ENCODE measurements around the gene STIL. TPM values are rescaled to one million over a fixed set of nuclear protein-coding genes. Genes with fewer than 3 reads are reported as not detected.
A peak's percentile ranks its signal among the peaks of the same experiment; 100 is the strongest.

The STIL gene
- total RNA-seq, 1 experiment from 2014 or later, result 29.7 TPM

GRCh38 chr1:47233186-47233585 lies 80.8 kb downstream of the STIL start:
- ChIA-PET CTCF (interaction anchor here (0.9 to 1.6 kb wide), 5 partner anchors 30 to 203 kb away, joined by 4 to 9 read pairs (median 5); no protein-coding TSS in a partner anchor), POLR2A (no interaction called here)
- ATAC-seq (no peak), DNase-seq (ENCODE audit: low spot score) (no peak)
- Mint-ChIP-seq H3K4me3 (peak overlapping the region; percentile 62; the same call in 1 of the 2 replicates), H3K4me1 (peaks cover 51% of the 10 kb centered on the region), H3K36me3 (no peaks in the 10 kb centered on the region), H3K9me3 (no peaks in the 10 kb centered on the region), H3K27ac (no peak overlapping the region), H3K27me3 (ENCODE audit: low read depth) (peaks cover 100% of the 10 kb centered on the region)
- TF ChIP-seq, protein P1, sequence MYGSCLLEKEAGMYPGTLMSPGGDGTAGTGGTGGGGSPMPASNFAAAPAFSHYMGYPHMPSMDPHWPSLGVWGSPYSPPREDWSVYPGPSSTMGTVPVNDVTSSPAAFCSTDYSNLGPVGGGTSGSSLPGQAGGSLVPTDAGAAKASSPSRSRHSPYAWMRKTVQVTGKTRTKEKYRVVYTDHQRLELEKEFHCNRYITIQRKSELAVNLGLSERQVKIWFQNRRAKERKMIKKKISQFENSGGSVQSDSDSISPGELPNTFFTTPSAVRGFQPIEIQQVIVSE (CRISPR knock-in tag; IDR thresholded peaks at IDR 0.05; ENCODE audit: borderline replicate concordance), result no peak
- TF ChIP-seq, protein P2, sequence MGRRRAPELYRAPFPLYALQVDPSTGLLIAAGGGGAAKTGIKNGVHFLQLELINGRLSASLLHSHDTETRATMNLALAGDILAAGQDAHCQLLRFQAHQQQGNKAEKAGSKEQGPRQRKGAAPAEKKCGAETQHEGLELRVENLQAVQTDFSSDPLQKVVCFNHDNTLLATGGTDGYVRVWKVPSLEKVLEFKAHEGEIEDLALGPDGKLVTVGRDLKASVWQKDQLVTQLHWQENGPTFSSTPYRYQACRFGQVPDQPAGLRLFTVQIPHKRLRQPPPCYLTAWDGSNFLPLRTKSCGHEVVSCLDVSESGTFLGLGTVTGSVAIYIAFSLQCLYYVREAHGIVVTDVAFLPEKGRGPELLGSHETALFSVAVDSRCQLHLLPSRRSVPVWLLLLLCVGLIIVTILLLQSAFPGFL (CRISPR knock-in tag; IDR thresholded peaks at IDR 0.05; ENCODE audit: borderline replicate concordance), result no peak
- TF ChIP-seq, protein P3, sequence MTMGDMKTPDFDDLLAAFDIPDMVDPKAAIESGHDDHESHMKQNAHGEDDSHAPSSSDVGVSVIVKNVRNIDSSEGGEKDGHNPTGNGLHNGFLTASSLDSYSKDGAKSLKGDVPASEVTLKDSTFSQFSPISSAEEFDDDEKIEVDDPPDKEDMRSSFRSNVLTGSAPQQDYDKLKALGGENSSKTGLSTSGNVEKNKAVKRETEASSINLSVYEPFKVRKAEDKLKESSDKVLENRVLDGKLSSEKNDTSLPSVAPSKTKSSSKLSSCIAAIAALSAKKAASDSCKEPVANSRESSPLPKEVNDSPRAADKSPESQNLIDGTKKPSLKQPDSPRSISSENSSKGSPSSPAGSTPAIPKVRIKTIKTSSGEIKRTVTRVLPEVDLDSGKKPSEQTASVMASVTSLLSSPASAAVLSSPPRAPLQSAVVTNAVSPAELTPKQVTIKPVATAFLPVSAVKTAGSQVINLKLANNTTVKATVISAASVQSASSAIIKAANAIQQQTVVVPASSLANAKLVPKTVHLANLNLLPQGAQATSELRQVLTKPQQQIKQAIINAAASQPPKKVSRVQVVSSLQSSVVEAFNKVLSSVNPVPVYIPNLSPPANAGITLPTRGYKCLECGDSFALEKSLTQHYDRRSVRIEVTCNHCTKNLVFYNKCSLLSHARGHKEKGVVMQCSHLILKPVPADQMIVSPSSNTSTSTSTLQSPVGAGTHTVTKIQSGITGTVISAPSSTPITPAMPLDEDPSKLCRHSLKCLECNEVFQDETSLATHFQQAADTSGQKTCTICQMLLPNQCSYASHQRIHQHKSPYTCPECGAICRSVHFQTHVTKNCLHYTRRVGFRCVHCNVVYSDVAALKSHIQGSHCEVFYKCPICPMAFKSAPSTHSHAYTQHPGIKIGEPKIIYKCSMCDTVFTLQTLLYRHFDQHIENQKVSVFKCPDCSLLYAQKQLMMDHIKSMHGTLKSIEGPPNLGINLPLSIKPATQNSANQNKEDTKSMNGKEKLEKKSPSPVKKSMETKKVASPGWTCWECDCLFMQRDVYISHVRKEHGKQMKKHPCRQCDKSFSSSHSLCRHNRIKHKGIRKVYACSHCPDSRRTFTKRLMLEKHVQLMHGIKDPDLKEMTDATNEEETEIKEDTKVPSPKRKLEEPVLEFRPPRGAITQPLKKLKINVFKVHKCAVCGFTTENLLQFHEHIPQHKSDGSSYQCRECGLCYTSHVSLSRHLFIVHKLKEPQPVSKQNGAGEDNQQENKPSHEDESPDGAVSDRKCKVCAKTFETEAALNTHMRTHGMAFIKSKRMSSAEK (CRISPR knock-in tag; IDR thresholded peaks at IDR 0.05; ENCODE audit: borderline replicate concordance), result no peak
- TF ChIP-seq NFATC4 (CRISPR knock-in tag; IDR thresholded peaks at IDR 0.05) (no peak), MAX (CRISPR knock-in tag; IDR thresholded peaks at IDR 0.05) (no peak), ZNF423 (CRISPR knock-in tag; IDR thresholded peaks at IDR 0.05) (no peak), ZBTB21 (CRISPR knock-in tag; IDR thresholded peaks at IDR 0.05; ENCODE audit: borderline replicate concordance) (no peak), ZNF416 (CRISPR knock-in tag; IDR thresholded peaks at IDR 0.05) (no peak), MXD4 (CRISPR knock-in tag; IDR thresholded peaks at IDR 0.05; ENCODE audit: borderline replicate concordance) (no peak)

DNA sequence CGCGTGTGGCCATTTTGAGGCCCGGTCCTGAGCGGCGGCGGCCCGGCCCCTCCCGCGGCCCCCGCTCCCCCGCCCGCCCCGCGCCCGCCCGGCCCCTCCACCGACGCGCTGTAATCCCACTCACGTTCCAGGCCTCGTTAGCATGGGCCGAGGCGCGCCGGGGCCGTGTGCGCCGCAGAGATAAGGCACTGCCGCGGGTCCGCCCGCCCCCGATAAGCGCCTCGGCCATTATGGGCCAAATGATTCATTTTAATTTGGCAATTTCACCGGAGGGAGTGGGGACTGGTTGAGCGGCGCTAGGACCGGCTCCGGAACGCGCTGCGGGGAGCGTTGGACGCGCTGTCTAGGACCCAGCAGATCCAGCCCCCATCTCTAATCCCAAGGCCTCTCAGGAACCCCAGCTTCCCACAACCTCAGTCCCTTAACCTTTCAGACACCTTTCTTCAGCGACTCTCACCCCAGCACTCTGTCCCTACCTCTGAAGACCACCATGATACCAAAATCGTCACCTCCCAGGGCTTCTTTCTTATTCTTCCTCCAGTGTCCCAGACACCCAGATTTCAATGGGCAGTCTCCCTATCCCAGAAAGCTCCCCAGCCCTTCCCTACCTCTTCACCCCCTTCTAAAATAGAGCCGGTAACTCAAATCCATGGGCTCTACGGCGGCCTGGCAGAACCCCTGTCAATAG lies 81.6 kb downstream of the STIL start, which contains the start of gene TAL1:
TAL1 (minus strand) TSS at position 39 of the 688 bp plus-strand sequence. CDS start 6,337 bp downstream, outside the sequence.
- H3K9me3 Mint-ChIP-seq, result no peaks in the 10 kb centered on the region
- H3K27ac Mint-ChIP-seq, result no peak within 1 kb of the TSS
- H3K4me1 Mint-ChIP-seq, result peaks cover 59% of the 10 kb centered on the region
- TF ChIP-seq, protein P4, sequence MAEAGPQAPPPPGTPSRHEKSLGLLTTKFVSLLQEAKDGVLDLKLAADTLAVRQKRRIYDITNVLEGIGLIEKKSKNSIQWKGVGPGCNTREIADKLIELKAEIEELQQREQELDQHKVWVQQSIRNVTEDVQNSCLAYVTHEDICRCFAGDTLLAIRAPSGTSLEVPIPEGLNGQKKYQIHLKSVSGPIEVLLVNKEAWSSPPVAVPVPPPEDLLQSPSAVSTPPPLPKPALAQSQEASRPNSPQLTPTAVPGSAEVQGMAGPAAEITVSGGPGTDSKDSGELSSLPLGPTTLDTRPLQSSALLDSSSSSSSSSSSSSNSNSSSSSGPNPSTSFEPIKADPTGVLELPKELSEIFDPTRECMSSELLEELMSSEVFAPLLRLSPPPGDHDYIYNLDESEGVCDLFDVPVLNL (CRISPR knock-in tag; IDR thresholded peaks at IDR 0.05; ENCODE audit: borderline replicate concordance, low read depth), result no peak
- TF ChIP-seq ZNF219 (CRISPR knock-in tag; IDR thresholded peaks at IDR 0.05; ENCODE audit: borderline replicate concordance), result 0 out of 2 replicates have a peak, but pooled peaks have one; percentile 23
- no peaks in the 10 kb centered on the region for H3K36me3 Mint-ChIP-seq
- ATAC-seq (peak; percentile 11; the same call in 1 of the 2 replicates), DNase-seq (ENCODE audit: low spot score) (no peak)
- peak within 1 kb of the TSS; percentile 69 for H3K4me3 Mint-ChIP-seq
- POLR2A ChIA-PET, result no interaction called here
- CTCF ChIA-PET, result interaction anchor here (0.9 to 1.6 kb wide), 5 partner anchors 30 to 204 kb away, joined by 4 to 9 read pairs (median 5); no protein-coding TSS in a partner anchor
- H3K27me3 Mint-ChIP-seq (ENCODE audit: low read depth), result peaks cover 100% of the 10 kb centered on the region
